ENCODE measurements around the gene GALNT18.

GRCh38 chr11:11583801-11584529 is 37.8 kb downstream of the GALNT18 start:
- TF ChIP-seq CTCF (IDR thresholded peaks at IDR 0.05; ENCODE audit: insufficient read depth, low read length, poor library complexity, severe bottlenecking) (no peak), EZH2phosphoT487 (conservative IDR thresholded peaks at IDR 0.05; ENCODE audit: low read length) (no peak)

All from SU-DHL-6 (cell line).